Effector memory CD8-positive, alpha-beta T cell (primary cell): ENCODE results near the gene CRYBA4.
"Not testable (repeated sequence)": the region's sequence is repeated elsewhere in the genome, so short reads cannot be mapped to it uniquely, and the experiment has no call there.

Experiments
- ATAC-seq: fragments of 150-1000 bp; cut with Tn5 transposase; replicated peaks from 2 replicates; pipeline ENCODE4 v1.10.0; 2021; ENCODE audit warnings: mild to moderate bottlenecking, moderate library complexity
- DNase-seq, 3 experiments: peaks; one replicate each; pipeline ENCODE4 v3.0.0; 2021
- H3K27ac Mint-ChIP-seq, 2 donors: one replicate each; pipeline ENCODE4 v1.8.0; 2022; ENCODE audit warnings: mild to moderate bottlenecking in 2 of 2, mixed read lengths in 2 of 2, moderate library complexity in 2 of 2
- H3K27me3 Mint-ChIP-seq, 2 donors: one replicate each; pipeline ENCODE4 v1.8.0; 2022; ENCODE audit warnings: mixed read lengths in 2 of 2
- H3K36me3 Mint-ChIP-seq: one replicate; pipeline ENCODE4 v1.8.0; 2022; ENCODE audit warnings: mild to moderate bottlenecking, moderate library complexity, mixed read lengths; ENCODE audit not compliant: insufficient read depth
- H3K4me1 Mint-ChIP-seq, 2 donors: one replicate each; pipeline ENCODE4 v1.8.0; 2022; ENCODE audit warnings: low read depth in 2 of 2, mixed read lengths in 2 of 2
- H3K4me3 Mint-ChIP-seq, 2 donors: one replicate each; pipeline ENCODE4 v1.8.0; 2022; ENCODE audit warnings: mild to moderate bottlenecking in 2 of 2, mixed read lengths in 2 of 2, moderate library complexity in 2 of 2
- H3K9me3 Mint-ChIP-seq, 2 donors: one replicate each; pipeline ENCODE4 v1.8.0; 2022; ENCODE audit warnings: mixed read lengths in 2 of 2

Gene CRYBA4

GRCh38 chr22:26604368-26604767 lies 17.4 kb upstream of the CRYBA4 start:
- Mint-ChIP-seq H3K27ac (no peak overlapping the region), H3K4me3 (no peak overlapping the region), H3K27me3 (no peaks in the 10 kb centered on the region), H3K36me3 (no peaks in the 10 kb centered on the region), H3K4me1 (peaks cover 15 to 25% of the 10 kb centered on the region in 2 donors), H3K9me3 (no peaks in the 10 kb centered on the region)
- no peak for ATAC-seq
- no peak for DNase-seq

- H3K27ac Mint-ChIP-seq, result no peak overlapping the region
- ATAC-seq (no peak), DNase-seq (no peak)
- peaks cover 28 to 35% of the 10 kb centered on the region in 2 donors for H3K4me1 Mint-ChIP-seq
- no peaks in the 10 kb centered on the region for H3K27me3 Mint-ChIP-seq
- no peaks in the 10 kb centered on the region for H3K9me3 Mint-ChIP-seq
- no peaks in the 10 kb centered on the region for H3K36me3 Mint-ChIP-seq
- H3K4me3 Mint-ChIP-seq, result no peak overlapping the region
These were observed 15.2 kb upstream of the CRYBA4 start for GRCh38 chr22:26606611-26607010.

- Mint-ChIP-seq H3K4me1 (peaks cover 32 to 45% of the 10 kb centered on the region in 2 donors), H3K4me3 (no peak overlapping the region), H3K9me3 (no peaks in the 10 kb centered on the region), H3K36me3 (no peaks in the 10 kb centered on the region), H3K27me3 (no peaks in the 10 kb centered on the region), H3K27ac (peak overlapping the region in 1 of 2 donors; percentile 52)
- DNase-seq (no peak), ATAC-seq (no peak)
These were observed 13.6 kb upstream of the CRYBA4 start for GRCh38 chr22:26608129-26608528.

- no peak for ATAC-seq
- Mint-ChIP-seq H3K4me1 (peaks cover 30 to 41% of the 10 kb centered on the region in 2 donors), H3K4me3 (peak overlapping the region; percentile 0 to 73), H3K27me3 (no peaks in the 10 kb centered on the region), H3K9me3 (no peaks in the 10 kb centered on the region), H3K36me3 (no peaks in the 10 kb centered on the region), H3K27ac (peak overlapping the region in 1 of 2 donors; percentile 64)
- DNase-seq, result no peak
These were observed 12.5 kb upstream of the CRYBA4 start for GRCh38 chr22:26609287-26609686.

GRCh38 chr22:26610072-26610958 lies 11.4 kb upstream of the CRYBA4 start:
- Mint-ChIP-seq H3K9me3 (no peaks in the 10 kb centered on the region), H3K4me1 (peaks cover 30 to 38% of the 10 kb centered on the region in 2 donors), H3K27me3 (no peaks in the 10 kb centered on the region), H3K36me3 (no peaks in the 10 kb centered on the region), H3K4me3 (peak overlapping the region; percentile 73 to 79), H3K27ac (peak overlapping the region; percentile 64 to 92)
- DNase-seq, result peak in 2 of 3 experiments; percentile 25 to 31
- ATAC-seq, result peak; percentile 90

- H3K9me3 Mint-ChIP-seq, result no peaks in the 10 kb centered on the region
- no peak for DNase-seq
- peaks cover 32 to 45% of the 10 kb centered on the region in 2 donors for H3K4me1 Mint-ChIP-seq
- no peaks in the 10 kb centered on the region for H3K36me3 Mint-ChIP-seq
- H3K27ac Mint-ChIP-seq, result peak overlapping the region; percentile 64 to 92
- no peak for ATAC-seq
- peak overlapping the region; percentile 73 to 79 for H3K4me3 Mint-ChIP-seq
- no peaks in the 10 kb centered on the region for H3K27me3 Mint-ChIP-seq
These were observed 10.8 kb upstream of the CRYBA4 start for GRCh38 chr22:26610996-26611395.

GRCh38 chr22:26612652-26613051 lies 9.1 kb upstream of the CRYBA4 start:
- H3K9me3 Mint-ChIP-seq, result no peaks in the 10 kb centered on the region
- H3K36me3 Mint-ChIP-seq, result no peaks in the 10 kb centered on the region
- peak overlapping the region in 1 of 2 donors; percentile 61 for H3K27ac Mint-ChIP-seq
- peaks cover 40 to 57% of the 10 kb centered on the region in 2 donors for H3K4me1 Mint-ChIP-seq
- ATAC-seq (no peak), DNase-seq (no peak)
- no peaks in the 10 kb centered on the region for H3K27me3 Mint-ChIP-seq
- no peak overlapping the region for H3K4me3 Mint-ChIP-seq

GRCh38 chr22:26613753-26614152 lies 8.0 kb upstream of the CRYBA4 start:
- not testable (repeated sequence) for H3K9me3 Mint-ChIP-seq, DNase-seq, ATAC-seq, H3K4me3 Mint-ChIP-seq, H3K36me3 Mint-ChIP-seq, H3K27me3 Mint-ChIP-seq
- Mint-ChIP-seq H3K4me1 (peaks cover 41 to 57% of the 10 kb centered on the region in 2 donors), H3K27ac (peak overlapping the region in 1 of 2 donors; percentile 47)

GRCh38 chr22:26614322-26614721 lies 7.4 kb upstream of the CRYBA4 start:
- Mint-ChIP-seq H3K9me3 (no peaks in the 10 kb centered on the region), H3K36me3 (no peaks in the 10 kb centered on the region), H3K27ac (peak overlapping the region in 1 of 2 donors; percentile 47), H3K27me3 (no peaks in the 10 kb centered on the region), H3K4me1 (peaks cover 38 to 55% of the 10 kb centered on the region in 2 donors), H3K4me3 (no peak overlapping the region)
- DNase-seq (no peak), ATAC-seq (no peak)

- Mint-ChIP-seq H3K4me3 (no peak overlapping the region), H3K36me3 (no peaks in the 10 kb centered on the region), H3K27ac (no peak overlapping the region), H3K9me3 (no peaks in the 10 kb centered on the region), H3K4me1 (peaks cover 33 to 48% of the 10 kb centered on the region in 2 donors), H3K27me3 (no peaks in the 10 kb centered on the region)
- no peak for DNase-seq
- peak; percentile 28 for ATAC-seq
These were observed 6.6 kb upstream of the CRYBA4 start for GRCh38 chr22:26615149-26615548.

- H3K36me3 Mint-ChIP-seq, result no peaks in the 10 kb centered on the region
- H3K4me3 Mint-ChIP-seq, result no peak overlapping the region
- no peaks in the 10 kb centered on the region for H3K27me3 Mint-ChIP-seq
- H3K27ac Mint-ChIP-seq, result no peak overlapping the region
- no peaks in the 10 kb centered on the region for H3K9me3 Mint-ChIP-seq
- ATAC-seq, result no peak
- H3K4me1 Mint-ChIP-seq, result peaks cover 25 to 40% of the 10 kb centered on the region in 2 donors
- DNase-seq, result no peak
These were observed 5.8 kb upstream of the CRYBA4 start for GRCh38 chr22:26615830-26616435.

- H3K4me1 Mint-ChIP-seq, result peaks cover 24 to 40% of the 10 kb centered on the region in 2 donors
- DNase-seq (no peak), ATAC-seq (no peak)
- H3K27me3 Mint-ChIP-seq, result no peaks in the 10 kb centered on the region
- no peak overlapping the region for H3K4me3 Mint-ChIP-seq
- H3K9me3 Mint-ChIP-seq, result no peaks in the 10 kb centered on the region
- H3K36me3 Mint-ChIP-seq, result no peaks in the 10 kb centered on the region
- peak overlapping the region in 1 of 2 donors; percentile 62 for H3K27ac Mint-ChIP-seq
These were observed 5.1 kb upstream of the CRYBA4 start for GRCh38 chr22:26616650-26617049.

- H3K27ac Mint-ChIP-seq, result peak within 1 kb of the TSS; percentile 36 to 62
- no peaks in the 10 kb centered on the region for H3K27me3 Mint-ChIP-seq
- H3K4me3 Mint-ChIP-seq, result no peak within 1 kb of the TSS
- DNase-seq, result no peak
- no peaks in the 10 kb centered on the region for H3K36me3 Mint-ChIP-seq
- peaks cover 24 to 36% of the 10 kb centered on the region in 2 donors for H3K4me1 Mint-ChIP-seq
- ATAC-seq, result peak; percentile 17
- H3K9me3 Mint-ChIP-seq, result no peaks in the 10 kb centered on the region
These were observed 4.2 kb upstream of the CRYBA4 start, which contains the start of gene CRYBB1 for GRCh38 chr22:26617271-26618199. Gene CRYBB1, minus strand, starts transcription at chr22:26618027. Its CDS starts 1,708 bp downstream, at chr22:26616319.
